Measurements from ENCODE around the gene LMO1.

The LMO1 gene

GRCh38 chr11:8288166-8288772, 24.6 kb upstream of the LMO1 start:
- DNase-seq (ENCODE audit: low read depth in 2 of 2) = no peak

DNA sequence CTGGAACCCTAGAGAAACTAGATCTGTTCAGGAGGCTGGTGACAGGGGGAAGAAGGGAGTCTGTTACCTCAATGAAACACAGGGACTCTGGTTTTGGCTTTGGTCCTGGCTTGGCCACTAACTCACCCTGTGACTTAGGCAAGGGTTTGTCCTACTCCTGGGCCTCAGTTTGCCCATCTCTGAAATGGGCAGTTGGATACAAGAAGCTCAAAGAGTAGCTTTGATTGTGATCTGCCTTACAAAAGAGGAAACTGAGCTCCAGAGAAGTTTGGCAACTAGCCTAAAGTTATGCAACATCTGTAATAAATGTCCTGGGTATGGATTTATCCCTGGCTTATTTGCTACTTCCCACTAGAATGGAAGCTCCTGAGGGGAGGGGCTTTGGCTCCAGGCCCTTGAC, 24.0 kb upstream of the LMO1 start:
- DNase-seq (ENCODE audit: low read depth in 2 of 2) = no peak

GRCh38 chr11:8287297-8287696, 23.6 kb upstream of the LMO1 start:
- DNase-seq (ENCODE audit: low read depth in 2 of 2) = no peak

- no peak for DNase-seq (ENCODE audit: low read depth in 2 of 2)
Measured at GRCh38 chr11:8286886-8287285, 23.2 kb upstream of the LMO1 start.

GRCh38 chr11:8285796-8286195, 22.1 kb upstream of the LMO1 start:
- no peak for DNase-seq (ENCODE audit: low read depth in 2 of 2)

GRCh38 chr11:8285228-8285627, 21.6 kb upstream of the LMO1 start:
- DNase-seq (ENCODE audit: low read depth in 2 of 2) = no peak

- DNase-seq (ENCODE audit: low read depth in 2 of 2) = no peak
Measured at GRCh38 chr11:8283465-8284230, 20.0 kb upstream of the LMO1 start.

GRCh38 chr11:8283100-8283464, 19.4 kb upstream of the LMO1 start:
- DNase-seq (ENCODE audit: low read depth in 2 of 2) = no peak

GRCh38 chr11:8282631-8283030, 19.0 kb upstream of the LMO1 start:
- DNase-seq (ENCODE audit: low read depth in 2 of 2) = no peak

DNA sequence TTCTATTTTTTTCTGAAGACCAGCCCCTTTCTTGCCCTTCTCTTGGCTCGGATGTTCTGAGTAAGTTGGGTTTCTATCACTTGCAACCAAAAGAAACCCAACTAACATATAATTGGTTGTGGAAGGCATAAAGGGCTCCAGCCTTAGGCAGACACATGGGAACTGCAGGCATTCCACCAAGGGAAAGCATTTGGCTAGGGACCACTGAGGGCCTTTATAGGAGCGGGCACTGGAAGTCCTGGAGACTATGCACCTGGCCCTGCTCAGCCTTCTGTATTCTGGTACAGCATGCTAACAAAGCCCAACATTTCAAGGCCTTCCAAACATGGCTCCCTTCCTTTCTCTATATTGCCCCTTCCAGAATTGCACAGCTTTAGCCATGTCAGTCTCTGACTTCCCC, 17.6 kb upstream of the LMO1 start:
- no peak for DNase-seq (ENCODE audit: low read depth in 2 of 2)

DNA sequence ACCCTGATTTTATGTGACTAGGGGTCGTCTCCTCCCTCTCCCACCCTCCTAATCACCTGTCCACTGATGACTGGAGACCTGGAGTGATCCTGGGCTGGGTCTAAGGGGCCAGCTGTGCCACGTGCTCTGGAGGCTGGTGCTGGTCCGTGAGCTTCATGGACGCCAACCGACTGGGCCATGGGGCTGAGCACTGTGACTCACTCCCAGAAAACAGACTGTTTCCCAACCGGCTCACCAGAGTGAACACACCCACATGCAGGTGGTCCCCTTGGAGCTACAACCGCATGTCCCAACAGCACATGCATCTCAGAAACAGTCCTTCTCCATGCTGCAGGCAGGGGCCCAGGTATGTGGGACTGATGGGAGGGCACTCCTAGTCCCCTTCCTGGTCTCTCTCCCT, 14.0 kb upstream of the LMO1 start:
- DNase-seq (ENCODE audit: low read depth in 2 of 2) = no peak

DNA sequence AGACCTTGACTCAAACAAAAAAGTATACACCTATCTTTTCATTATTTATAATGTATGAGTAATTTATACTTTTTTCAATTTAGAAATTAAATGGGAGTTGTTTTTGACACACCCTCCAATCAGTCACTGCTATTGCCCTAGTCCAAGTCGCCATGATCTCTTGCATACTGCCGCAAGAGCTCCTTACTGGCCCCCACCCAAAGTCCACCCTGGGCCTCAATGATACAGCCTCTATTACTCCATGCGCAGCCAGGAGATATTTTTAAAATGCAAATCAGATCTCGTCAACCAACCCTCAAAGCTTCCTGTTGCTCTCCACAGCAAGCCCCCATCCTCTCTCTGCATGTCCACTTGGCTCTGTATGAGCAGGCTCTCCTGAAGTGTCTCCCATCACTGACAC, 12.8 kb upstream of the LMO1 start:
- no peak for DNase-seq (ENCODE audit: low read depth in 2 of 2)

DNA sequence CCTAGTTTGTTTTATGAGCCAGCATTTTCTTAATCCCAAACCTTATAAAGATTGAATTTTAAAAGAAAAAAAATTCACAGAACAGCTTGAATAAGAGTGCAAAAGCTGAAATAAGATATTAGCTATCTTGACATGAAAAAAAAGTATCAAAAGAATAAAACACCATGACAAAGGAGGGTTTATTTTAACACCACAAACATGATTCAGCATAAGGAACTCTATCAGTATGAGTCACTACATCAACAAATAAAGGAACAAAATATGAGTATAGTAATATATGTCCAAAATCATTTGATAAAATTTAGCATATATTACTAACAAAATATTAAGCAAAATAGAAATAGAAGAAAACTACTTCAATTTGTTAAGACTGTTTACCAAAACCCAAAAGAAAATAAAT, 9.6 kb upstream of the LMO1 start:
- no peak for DNase-seq (ENCODE audit: low read depth in 2 of 2)

GRCh38 chr11:8271106-8271886, 7.6 kb upstream of the LMO1 start:
- no peak for DNase-seq (ENCODE audit: low read depth in 2 of 2)

DNA sequence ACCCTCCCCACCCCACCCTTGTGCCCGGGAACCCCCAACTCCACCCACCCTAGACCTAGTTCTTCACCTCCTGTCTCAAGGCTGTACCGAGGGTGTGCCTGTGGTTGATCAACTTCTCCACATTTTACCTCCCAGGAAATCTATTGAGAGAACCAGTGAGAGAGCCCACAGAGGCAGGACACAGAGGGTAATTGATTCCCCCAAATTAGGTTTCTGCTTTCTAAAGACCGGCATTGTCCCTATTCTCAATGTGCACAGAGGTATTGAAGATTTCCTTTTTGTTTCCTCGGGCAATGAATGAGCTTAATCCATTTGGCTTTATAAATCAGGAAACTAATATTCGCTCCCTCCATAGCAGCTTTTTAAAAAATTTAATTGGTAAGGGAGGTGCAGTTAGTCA, 6.0 kb upstream of the LMO1 start:
- no peak for DNase-seq (ENCODE audit: low read depth in 2 of 2)

GRCh38 chr11:8268530-8269400, 5.1 kb upstream of the LMO1 start:
- DNase-seq (ENCODE audit: low read depth in 2 of 2) = no peak

- no peak for DNase-seq (ENCODE audit: low read depth in 2 of 2)
Measured at GRCh38 chr11:8267831-8268529, 4.3 kb upstream of the LMO1 start.

- DNase-seq (ENCODE audit: low read depth in 2 of 2) = no peak
Measured at GRCh38 chr11:8267280-8267679, 3.6 kb upstream of the LMO1 start.

DNA sequence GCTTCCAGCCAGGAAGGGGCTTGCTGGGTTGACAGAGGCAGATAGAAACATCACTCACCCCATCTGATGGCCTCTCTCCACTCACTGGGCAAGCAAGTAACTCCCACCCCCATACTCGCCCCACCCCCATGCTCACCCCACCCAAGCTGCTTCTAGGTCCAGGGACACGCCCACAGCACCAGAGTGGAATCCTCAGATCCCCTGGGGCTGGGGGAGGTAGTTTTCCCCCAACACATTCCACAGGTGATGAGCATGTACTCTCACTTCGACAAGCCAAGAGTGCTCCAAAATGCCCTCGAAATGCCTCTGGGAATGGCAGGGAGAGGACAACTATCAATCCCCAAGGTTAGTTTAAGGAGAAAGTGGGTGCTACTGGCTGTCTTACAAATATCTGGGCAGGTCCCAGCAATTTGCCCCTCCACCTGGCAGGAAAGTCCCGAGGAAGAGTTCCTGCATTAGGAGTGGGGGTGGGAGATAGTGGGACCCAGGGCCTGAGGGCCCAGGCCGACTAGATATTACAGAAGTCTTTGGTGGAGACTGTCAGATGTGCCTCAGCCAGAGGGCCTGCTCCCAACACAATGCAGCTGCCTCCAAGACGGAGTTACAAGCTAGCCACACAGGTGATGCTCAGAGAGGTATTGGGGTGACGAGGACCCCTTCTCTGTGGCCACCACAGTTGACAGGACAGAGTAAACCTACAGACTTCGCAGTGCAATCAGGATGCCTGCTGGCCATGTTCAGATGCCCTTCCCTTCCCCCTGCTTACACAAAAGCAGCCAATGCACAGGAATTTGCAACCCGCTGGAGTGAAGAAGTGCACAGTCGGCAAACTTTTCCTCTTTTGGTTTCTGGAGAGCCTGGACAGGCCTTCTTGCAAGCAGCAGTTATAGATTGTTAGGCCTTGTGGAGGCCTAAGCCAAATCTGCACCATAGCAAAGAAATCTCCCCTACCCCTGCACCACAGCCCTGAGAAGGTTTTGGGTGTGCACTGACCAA, 2.9 kb upstream of the LMO1 start:
- DNase-seq (ENCODE audit: low read depth in 2 of 2) = no peak

- no peak for DNase-seq (ENCODE audit: low read depth in 2 of 2)
Measured at GRCh38 chr11:8265681-8266241, 2.1 kb upstream of the LMO1 start.

Data from stimulated activated CD8-positive, alpha-beta memory T cell treated with anti-CD3 and anti-CD28 coated beads, Interleukin-2, amount 100 ng/mL, for 48 hours (primary cell).